Fibroblast of pulmonary artery (primary cell): ENCODE results near the gene LMAN1L.

ENCODE experiments used
- DNase-seq: peaks from one replicate; pipeline ENCODE4 v3.0.0-alpha.2; 2010; ENCODE audit warnings: low read depth
- H3K4me3 ChIP-seq: replicated peaks from 2 replicates; pipeline ENCODE4 v1.5.1; 2011; ENCODE audit warnings: low read depth, mild to moderate bottlenecking, control low read depth, low read length, moderate library complexity
- TF ChIP-seq, protein P1 (sequence below): IDR thresholded peaks from 2 replicates; pipeline ENCODE4 v1.5.1; 2011; ENCODE audit warnings: mild to moderate bottlenecking, control low read depth, low read length, inconsistent platforms; ENCODE audit errors: missing control alignments

Gene LMAN1L

DNA sequence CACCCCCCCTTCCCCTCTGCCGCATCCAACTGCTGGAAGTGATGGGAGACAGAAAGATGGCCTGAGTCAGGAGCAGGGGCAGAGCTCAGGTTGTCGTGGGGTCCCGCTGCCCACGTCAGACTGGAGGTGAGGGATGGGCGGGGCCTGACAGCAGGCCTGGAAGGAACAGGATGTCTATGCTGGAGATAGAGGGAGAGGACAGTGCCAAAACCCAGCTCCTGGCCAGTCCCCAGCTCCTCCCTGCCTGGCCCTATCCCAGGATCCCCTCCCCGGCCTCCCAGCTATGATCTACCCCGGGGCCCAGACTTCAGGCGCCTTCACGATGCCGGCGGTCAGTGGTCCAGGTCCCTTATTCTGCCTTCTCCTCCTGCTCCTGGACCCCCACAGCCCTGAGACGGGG lies at the start of gene LMAN1L:
Gene LMAN1L, plus strand, starts transcription at position 303 of the 400 bp plus-strand sequence. Its CDS starts 20 bp downstream, at position 323.
- TF ChIP-seq, protein P1, sequence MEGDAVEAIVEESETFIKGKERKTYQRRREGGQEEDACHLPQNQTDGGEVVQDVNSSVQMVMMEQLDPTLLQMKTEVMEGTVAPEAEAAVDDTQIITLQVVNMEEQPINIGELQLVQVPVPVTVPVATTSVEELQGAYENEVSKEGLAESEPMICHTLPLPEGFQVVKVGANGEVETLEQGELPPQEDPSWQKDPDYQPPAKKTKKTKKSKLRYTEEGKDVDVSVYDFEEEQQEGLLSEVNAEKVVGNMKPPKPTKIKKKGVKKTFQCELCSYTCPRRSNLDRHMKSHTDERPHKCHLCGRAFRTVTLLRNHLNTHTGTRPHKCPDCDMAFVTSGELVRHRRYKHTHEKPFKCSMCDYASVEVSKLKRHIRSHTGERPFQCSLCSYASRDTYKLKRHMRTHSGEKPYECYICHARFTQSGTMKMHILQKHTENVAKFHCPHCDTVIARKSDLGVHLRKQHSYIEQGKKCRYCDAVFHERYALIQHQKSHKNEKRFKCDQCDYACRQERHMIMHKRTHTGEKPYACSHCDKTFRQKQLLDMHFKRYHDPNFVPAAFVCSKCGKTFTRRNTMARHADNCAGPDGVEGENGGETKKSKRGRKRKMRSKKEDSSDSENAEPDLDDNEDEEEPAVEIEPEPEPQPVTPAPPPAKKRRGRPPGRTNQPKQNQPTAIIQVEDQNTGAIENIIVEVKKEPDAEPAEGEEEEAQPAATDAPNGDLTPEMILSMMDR, result no peak
- no peak for DNase-seq
- H3K4me3 ChIP-seq, result no peak within 1 kb of the TSS

DNA sequence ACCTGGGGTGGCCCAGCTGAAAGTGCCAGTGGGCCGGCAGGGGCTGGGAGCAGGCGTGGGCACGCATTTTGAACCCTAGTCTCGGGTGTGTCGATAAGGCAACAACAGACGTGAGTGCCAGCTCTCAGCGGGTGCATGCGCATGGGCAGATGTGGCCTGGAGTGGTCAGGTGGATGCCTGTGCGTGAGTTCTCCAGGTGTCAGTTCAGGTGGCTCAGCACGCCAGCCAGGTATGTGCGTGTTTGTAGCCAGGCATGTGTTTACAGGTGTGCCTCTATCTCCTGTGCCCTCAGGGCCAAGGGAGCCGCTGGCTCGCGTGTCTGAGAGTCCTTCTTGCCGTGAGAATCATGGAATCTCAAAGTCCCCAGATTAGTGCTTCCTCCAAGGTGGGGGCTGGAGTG lies 49.2 kb upstream of the LMAN1L start:
- H3K4me3 ChIP-seq, result no peak overlapping the region
- DNase-seq, result no peak
- TF ChIP-seq, protein P1, result no peak

DNA sequence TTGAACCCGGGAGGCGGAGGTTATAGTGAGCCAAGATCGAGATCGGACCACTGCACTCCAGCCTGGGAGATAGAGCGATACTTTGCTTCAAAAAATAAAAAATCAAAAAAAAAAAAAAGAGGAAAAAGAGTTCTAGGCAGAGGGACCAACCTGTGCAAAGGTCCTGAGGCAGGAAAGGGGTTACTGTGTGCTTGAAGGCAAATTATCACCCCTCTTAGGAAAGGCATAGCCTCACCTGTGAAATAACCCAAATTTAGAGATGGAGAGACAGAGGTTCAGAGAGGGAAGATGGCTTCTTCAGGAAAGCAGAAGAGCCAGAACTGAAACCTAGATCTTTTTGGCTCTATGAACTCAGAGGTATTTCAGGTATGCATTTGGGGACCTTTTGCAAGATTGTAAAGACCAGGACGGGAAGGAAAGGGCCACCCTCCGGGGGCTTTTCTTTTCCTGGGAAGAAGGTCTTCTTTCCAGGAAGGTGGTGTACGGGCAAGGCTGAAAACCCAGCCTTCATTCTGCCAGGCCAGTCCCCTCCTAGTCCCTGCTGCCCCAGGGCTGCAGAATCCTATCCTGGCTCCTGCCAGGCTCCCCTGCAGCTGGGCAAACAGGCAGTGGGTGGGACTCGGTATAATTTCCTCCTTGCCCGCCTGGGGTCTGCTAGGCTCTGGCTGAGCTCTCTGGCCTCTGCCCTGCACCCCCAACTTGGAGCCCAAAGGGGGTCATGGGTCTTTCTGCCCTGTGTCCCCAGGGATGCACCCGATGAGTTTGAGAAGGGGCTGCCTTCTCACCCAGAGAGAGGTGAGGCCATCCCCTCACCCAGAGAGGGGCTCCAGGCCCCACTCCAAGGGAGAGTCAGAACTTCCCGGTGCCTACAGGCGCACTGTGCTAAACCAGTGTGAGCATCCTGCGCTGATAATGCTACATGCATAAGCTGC lies 45.2 kb upstream of the LMAN1L start:
- no peak for DNase-seq
- H3K4me3 ChIP-seq, result no peak overlapping the region
- TF ChIP-seq, protein P1, result no peak

DNA sequence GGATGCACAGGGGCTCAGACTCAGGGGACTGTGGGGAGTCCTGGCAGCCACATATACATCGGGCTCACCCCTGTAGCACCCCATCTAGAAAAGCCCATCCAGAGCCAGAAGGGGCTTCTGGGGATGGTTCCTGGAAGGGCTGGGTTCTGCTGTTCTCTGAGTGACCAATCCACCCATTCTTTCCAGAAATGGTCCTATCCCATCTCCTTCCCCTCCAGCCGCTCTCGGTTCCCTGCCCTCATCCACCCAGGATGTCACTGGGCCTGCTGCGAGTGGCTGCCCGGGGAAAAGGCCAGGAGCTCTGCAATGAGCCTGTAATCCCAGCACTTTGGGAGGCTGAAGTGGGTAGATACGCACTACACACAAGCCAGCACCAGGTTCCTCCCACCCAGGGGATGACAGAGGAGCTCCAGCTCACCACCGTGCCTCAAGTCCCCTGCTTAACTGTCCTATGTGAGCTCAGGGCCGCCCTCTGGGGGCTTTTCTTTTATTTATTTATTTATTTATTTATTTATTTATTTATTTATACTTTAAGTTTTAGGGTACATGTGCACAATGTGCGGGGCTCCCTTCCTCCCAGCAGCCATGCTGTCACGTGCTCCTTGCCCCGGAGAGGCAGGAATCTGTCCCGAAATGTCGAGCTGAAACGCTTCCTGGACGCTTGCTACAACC lies 44.4 kb upstream of the LMAN1L start:
- H3K4me3 ChIP-seq, result no peak overlapping the region
- TF ChIP-seq, protein P1, result no peak

DNA sequence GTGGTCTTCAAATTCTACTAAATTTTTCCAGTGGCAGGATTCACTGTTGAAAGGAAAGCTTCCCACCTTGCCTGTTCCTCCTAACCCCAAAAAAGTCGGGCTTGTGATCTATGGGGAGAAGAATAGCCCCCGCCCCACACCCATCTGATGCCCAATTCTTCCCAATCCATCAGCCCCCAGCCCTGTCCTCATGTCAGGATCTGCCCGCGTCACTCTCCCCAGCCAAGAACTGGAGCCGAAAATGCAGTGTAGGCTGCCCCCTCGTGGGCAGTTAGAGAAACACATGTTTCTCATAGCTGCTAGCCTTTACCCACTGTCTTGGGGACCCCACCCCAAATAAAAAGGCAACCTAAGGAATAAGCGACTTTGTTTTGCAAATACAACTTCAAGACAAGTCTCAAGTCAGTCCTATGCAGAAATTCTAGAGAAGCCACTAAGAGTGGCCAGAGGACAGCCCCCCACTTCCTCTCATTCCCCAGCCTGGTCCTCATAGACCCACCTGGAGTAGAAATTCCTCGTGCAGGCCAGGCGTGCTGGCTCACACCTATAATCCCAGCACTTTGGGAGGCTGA lies 43.8 kb upstream of the LMAN1L start:
- H3K4me3 ChIP-seq, result no peak overlapping the region
- peak; percentile 53 for DNase-seq
- TF ChIP-seq, protein P1, result peak; percentile 62

More for the DNA sequence above, 44.4 kb upstream of the LMAN1L start:
- DNase-seq, result no peak

DNA sequence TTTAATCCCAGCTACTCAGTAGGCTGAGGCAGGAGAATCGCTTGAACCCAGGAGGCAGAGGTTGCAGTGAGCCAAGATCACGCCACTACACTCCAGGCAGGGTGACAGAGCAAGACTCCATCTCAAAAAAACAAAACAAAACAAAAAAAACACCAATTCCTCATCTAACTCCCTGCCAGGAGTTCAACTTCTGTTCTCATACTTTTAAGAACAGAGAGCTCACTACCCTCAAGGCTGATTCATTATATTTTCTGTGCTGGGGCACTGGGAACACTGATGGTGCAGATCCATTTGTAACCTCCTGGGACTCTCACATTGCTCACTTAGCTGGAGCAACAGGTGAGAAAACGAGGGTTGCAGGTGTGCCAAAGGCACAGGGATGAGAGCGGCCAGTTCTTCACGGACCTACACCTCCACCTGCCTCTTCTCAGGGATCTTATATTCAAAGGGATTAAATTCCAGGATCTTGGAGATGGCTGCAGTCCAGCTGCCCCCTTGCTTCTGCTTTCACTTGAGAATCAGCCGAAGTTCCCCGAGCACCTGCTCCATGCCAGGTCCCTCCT lies 43.1 kb upstream of the LMAN1L start:
- no peak for DNase-seq
- TF ChIP-seq, protein P1, result no peak
- no peak overlapping the region for H3K4me3 ChIP-seq
